Suppressor macrophage treated with lipopolysaccharide for 1 hour (primary cell): ENCODE results near the gene CLEC14A.

Experiments
- DNase-seq, 3 donors: peaks; one replicate each; pipeline ENCODE4 v3.0.0-alpha.2; 2020 to 2022

The CLEC14A gene, protein sequence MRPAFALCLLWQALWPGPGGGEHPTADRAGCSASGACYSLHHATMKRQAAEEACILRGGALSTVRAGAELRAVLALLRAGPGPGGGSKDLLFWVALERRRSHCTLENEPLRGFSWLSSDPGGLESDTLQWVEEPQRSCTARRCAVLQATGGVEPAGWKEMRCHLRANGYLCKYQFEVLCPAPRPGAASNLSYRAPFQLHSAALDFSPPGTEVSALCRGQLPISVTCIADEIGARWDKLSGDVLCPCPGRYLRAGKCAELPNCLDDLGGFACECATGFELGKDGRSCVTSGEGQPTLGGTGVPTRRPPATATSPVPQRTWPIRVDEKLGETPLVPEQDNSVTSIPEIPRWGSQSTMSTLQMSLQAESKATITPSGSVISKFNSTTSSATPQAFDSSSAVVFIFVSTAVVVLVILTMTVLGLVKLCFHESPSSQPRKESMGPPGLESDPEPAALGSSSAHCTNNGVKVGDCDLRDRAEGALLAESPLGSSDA

DNA sequence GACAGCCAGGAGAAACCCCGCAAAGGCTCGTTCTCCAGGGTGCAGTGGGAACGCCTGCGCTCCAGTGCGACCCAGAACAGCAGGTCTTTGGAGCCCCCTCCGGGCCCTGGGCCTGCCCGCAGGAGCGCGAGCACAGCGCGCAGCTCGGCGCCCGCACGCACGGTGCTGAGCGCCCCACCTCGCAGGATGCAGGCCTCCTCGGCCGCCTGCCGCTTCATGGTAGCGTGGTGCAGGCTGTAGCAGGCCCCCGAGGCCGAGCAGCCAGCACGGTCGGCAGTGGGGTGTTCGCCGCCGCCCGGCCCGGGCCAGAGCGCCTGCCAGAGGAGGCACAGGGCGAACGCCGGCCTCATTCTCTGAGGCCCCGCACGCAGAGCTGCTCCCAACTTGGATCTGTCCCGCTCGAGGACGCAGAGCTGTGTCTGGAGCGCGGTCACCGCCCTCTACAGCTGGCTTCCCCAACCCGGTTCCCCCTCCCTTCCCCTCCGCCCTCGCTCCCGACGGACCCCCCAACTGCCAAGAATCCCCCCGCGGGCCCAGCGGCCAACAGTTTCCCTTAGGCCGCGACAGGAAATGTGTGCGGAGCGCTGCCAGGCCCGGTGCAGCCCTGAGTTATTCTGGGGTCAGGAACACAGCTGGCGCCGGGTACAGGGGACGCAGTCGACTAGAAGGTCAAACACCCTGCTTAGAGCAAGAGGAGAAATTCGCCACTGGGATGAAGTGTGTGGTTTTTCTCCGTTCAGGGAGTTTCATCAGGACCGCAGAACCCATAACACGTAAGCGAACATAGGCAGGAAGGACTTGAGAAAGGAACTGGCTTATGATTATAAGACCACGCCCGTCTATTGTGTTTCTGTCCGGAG is at the start of gene CLEC14A:
TSS of gene CLEC14A (minus strand) at position 421 of the 860 bp plus-strand sequence. CDS start at position 350, 71 bp downstream.
- DNase-seq = no peak

- no peak for DNase-seq
Observed at GRCh38 chr14:38302966-38303365, 47.1 kb upstream of the CLEC14A start.

DNA sequence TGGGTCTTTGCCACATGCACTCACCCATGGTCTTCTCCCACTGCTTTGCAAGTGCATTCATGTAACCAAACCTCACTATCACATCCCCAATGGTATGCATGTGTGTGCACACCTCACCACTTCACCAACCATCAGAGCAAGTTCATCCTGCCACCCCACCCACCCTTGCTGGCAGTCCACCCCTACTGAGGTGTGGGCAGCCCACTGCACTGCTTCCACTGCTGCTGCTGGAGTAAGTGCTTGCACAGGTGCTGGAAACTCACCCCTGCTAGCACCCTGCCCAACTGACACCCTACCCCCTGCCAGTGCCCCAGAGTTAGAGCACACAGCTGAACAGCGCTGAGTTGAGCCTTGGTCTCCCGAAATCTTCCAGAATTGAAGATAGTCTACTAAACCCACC is 46.1 kb upstream of the CLEC14A start:
- DNase-seq = no peak

- no peak for DNase-seq
Observed at GRCh38 chr14:38297681-38298080, 41.8 kb upstream of the CLEC14A start.

- DNase-seq = no peak
Observed at GRCh38 chr14:38291681-38292467, 36.0 kb upstream of the CLEC14A start.

DNA sequence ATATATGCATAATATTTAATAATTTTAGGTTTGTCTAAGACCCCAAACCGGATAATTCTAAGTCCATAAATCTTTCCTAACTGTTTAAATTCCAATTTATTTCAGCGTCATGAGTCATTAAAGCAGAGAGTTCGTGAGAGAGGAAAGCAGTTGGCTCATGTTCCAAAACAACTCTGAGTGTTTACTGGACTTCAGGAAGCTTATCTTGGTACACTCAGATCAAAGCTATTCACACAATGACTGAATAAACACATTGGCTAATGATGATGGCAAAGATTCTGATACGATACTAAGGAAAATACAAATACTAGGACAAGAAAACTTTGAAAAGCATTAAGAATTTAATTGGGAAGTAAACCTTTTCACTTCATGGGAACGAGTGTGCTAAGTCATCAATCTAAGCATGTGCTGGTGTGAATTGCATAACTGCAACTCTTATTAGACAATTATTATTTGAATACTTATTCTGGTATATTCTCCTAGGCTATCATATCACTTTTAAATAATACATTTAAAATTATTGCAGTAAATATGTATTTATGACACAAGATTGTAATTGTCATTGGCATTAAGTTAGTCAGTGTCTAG is 34.8 kb upstream of the CLEC14A start:
- DNase-seq = no peak

DNA sequence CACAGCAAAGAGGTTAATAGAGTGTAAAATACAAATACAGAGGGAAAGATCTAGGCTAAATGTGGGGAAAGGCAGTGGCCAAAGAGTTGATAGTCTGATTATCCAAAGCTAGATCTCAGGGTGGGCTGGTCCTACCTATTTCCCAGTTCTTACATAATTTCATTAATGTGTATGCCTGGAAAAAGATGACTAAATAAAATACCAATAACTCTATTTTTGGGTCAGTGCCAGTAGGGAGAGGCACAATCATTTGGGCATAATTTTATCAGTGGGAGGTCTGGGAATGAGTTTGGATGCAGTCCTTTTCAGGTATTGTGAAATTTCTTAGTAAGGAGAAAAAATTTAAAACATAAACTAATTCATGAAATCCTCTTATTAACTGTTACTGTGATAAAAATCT is 30.6 kb upstream of the CLEC14A start:
- no peak for DNase-seq

DNA sequence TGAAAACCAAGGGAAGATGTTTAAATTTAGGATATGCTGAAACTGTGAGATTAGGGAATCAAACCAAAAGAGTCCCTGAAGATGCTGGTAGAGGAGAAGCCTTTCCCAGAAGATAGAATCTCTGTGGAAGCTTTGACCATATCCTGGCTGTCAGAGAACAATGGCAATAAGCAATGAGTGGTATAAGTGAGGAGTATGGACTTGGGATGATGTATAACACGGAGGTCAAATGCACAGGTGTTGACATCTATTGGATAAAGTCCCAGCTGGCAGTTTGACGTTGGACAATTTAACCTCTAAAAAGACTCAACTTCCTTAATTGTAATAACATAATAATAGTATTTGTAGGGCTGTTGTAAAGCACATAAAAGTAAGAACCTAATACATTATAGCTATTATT is 30.1 kb upstream of the CLEC14A start:
- DNase-seq = no peak

DNA sequence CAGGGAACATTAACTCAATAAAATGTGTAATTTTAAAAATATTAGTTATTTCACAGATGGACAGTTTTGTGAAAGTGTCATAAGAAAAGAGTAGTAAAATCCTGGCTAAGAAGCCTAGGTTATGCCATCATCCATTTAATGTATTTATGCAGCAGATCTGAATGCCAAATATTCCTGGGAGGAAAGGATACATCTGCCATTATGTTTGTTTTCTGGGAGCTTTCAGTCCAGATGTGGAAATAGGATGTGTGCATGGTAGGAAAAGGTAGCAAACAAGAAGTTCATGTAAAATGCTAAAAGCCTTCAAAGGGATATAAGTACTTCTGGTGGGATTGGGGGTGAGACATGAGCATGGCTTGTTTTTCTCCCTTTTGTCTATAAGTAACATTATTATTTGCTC is 27.0 kb upstream of the CLEC14A start:
- DNase-seq = no peak

GRCh38 chr14:38280081-38280480 is 24.2 kb upstream of the CLEC14A start:
- no peak for DNase-seq

GRCh38 chr14:38279572-38279971 is 23.7 kb upstream of the CLEC14A start:
- DNase-seq = no peak

- no peak for DNase-seq
Observed at GRCh38 chr14:38278035-38278434, 22.1 kb upstream of the CLEC14A start.

DNA sequence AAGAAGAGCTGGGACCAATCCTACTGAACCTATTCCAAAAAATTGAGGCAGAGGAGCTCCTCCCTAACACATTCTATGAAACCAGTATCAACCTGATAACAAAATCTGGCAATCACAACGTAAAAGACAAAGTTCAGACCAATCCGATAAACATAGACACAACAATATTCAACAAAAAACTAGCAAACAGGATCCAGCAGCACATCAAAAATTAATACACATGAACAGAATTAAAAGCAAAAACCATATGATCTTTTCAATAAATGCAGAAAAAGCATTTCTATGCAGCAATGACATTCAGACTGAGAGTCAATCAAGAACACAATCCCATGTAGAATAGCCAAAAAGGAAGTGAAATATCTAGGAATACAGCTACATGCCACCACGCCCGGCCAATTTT is 7.0 kb upstream of the CLEC14A start:
- DNase-seq = no peak

- DNase-seq = peak in 2 of 3 donors; percentile 9 to 33
Observed at GRCh38 chr14:38261620-38262019, 5.7 kb upstream of the CLEC14A start.

GRCh38 chr14:38257507-38257906 is 1.6 kb upstream of the CLEC14A start:
- DNase-seq = no peak

- no peak for DNase-seq
Observed at GRCh38 chr14:38256533-38256840, 594 bp upstream of the CLEC14A start.

DNA sequence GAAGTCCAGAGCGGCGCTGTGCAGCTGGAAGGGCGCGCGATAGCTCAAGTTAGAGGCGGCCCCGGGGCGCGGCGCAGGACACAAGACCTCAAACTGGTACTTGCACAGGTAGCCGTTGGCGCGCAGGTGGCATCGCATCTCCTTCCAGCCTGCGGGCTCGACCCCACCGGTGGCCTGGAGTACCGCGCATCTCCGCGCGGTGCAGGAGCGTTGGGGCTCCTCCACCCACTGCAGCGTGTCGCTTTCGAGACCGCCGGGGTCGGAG is 553 bp downstream of the CLEC14A start:
- DNase-seq = no peak

DNA sequence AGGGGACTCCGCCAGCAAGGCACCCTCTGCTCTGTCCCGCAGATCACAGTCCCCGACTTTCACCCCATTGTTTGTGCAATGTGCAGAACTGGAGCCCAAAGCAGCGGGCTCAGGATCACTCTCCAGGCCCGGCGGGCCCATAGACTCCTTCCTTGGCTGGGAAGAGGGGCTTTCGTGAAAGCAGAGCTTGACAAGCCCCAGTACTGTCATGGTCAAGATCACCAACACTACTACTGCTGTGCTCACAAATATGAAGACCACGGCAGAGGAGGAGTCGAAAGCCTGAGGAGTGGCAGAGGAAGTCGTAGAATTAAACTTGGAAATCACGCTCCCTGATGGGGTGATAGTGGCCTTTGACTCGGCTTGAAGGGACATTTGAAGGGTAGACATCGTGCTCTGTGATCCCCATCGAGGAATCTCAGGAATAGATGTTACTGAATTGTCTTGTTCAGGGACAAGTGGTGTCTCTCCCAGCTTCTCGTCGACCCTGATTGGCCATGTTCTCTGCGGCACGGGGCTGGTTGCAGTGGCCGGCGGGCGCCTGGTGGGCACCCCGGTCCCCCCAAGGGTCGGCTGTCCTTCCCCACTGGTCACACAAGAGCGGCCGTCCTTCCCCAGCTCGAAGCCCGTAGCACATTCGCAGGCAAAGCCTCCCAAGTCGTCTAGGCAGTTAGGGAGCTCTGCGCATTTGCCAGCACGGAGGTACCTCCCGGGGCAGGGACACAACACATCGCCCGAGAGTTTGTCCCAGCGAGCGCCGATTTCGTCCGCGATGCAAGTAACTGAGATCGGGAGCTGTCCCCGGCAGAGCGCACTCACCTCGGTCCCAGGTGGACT is 1.1 kb downstream of the CLEC14A start:
- no peak for DNase-seq

DNA sequence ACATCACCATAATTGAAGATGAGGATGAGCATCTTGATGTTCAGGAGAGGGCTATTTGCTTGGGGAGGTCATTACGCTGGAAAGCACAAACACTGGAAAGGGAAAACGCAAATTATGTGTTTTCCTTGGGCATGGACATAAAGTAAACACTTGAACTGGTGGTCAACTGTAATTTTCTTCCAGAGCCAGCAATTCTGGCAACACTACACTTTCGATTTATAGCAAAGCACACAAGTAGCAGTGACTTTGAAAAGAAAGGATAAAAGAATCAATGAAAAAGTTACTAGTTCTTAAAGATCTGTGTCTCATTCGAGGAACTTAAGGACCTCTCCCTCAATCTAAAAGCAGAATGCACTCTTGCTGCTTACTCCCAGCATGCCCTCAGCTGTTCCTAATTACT is 2.2 kb downstream of the CLEC14A start:
- no peak for DNase-seq

- DNase-seq = no peak
Observed at GRCh38 chr14:38252066-38252710, 3.7 kb downstream of the CLEC14A start.

GRCh38 chr14:38250331-38250730 is 5.6 kb downstream of the CLEC14A start:
- no peak for DNase-seq
